SK-N-SH (cell line): Measurements from ENCODE around the gene COL20A1. TPM values are rescaled to one million over a fixed set of nuclear protein-coding genes. Genes with fewer than 3 reads are reported as not detected.

Source experiments
- CTCF ChIA-PET: fragments of 300-600, 350-600 bp; formaldehyde crosslinking; extraction: SDS; loops from one replicate; lab custom pipeline; 2021; lab: Yijun Ruan, JAX
- POLR2A ChIA-PET: fragments of 350-600 bp; sonication (Branson Sonifier 250); formaldehyde crosslinking; extraction: SDS; loops from one replicate; lab custom pipeline; 2020; ENCODE audit warnings: antibody characterized with exemption, inconsistent platforms; lab: Yijun Ruan, JAX
- DNase-seq: peaks from one replicate; pipeline ENCODE4 v3.0.0; 2012
- H2AFZ ChIP-seq: fragments of 200-600 bp; sonication (generic); 2 replicates; pipeline ENCODE4 v1.8.1; 2016; ENCODE audit warnings: antibody characterized with exemption, mild to moderate bottlenecking, low read depth
- H3F3A ChIP-seq: fragments of 200-600 bp; sonication (generic); replicated peaks from 2 replicates; pipeline ENCODE3; 2016; ENCODE audit warnings: antibody characterized with exemption, mild to moderate bottlenecking; ENCODE audit not compliant: insufficient read depth
- H3K27ac ChIP-seq, 2 experiments: fragments of 200-500 bp in 1 of 2; fragments of 200-600 bp in 1 of 2; sonication (Bioruptor generic) in 1 of 2; sonication (generic), shearing (Covaris generic) in 1 of 2; 2 replicates each; pipeline versions ENCODE4 v1.5.1 to v1.6.1; 2014 to 2016; ENCODE audit warnings: low read depth in 2 of 2, inconsistent platforms in 1 of 2, low read length in 1 of 2, mild to moderate bottlenecking in 1 of 2, mixed read lengths in 1 of 2
- H3K27me3 ChIP-seq: fragments of 200-600 bp; sonication (generic), shearing (Covaris generic); 2 replicates; pipeline ENCODE4 v1.6.1; 2016; ENCODE audit warnings: mixed run types; ENCODE audit not compliant: insufficient read depth
- H3K36me3 ChIP-seq, 2 experiments: fragments of 200-500 bp in 1 of 2; fragments of 200-600 bp in 1 of 2; sonication (Bioruptor generic) in 1 of 2; sonication (generic) in 1 of 2; replicated peaks in 1 of 2; 2 replicates each; pipeline versions ENCODE3 to v1.5.1; 2014 to 2016; ENCODE audit warnings: low read length in 1 of 2, mild to moderate bottlenecking in 1 of 2; ENCODE audit not compliant: insufficient read depth in 2 of 2, control insufficient read depth in 1 of 2
- H3K4me1 ChIP-seq, 2 experiments: fragments of 200-500 bp in 1 of 2; fragments of 200-600 bp in 1 of 2; sonication (Bioruptor generic) in 1 of 2; sonication (generic), shearing (Covaris generic) in 1 of 2; 2 replicates each; pipeline versions ENCODE4 v1.5.1 to v1.6.1; 2014 to 2016; ENCODE audit warnings: low read depth in 1 of 2, low read length in 1 of 2, mixed run types in 1 of 2; ENCODE audit not compliant: insufficient read depth in 2 of 2, control insufficient read depth in 1 of 2
- H3K4me2 ChIP-seq: fragments of 200-600 bp; sonication (generic), shearing (Covaris generic); 2 replicates; pipeline ENCODE4 v1.6.1; 2017; ENCODE audit warnings: mixed run types
- H3K4me3 ChIP-seq, 2 experiments: fragments of 200-500 bp in 1 of 2; fragments of 200-600 bp in 1 of 2; sonication (Bioruptor generic) in 1 of 2; sonication (generic), shearing (Covaris generic) in 1 of 2; 2 replicates each; pipeline versions ENCODE4 v1.5.1 to v1.8.1; 2014 to 2016; ENCODE audit warnings: low read depth in 2 of 2, inconsistent platforms in 1 of 2, low read length in 1 of 2, mild to moderate bottlenecking in 1 of 2, mixed read lengths in 1 of 2, moderate library complexity in 1 of 2
- H3K79me2 ChIP-seq: fragments of 200-600 bp; sonication (generic); 2 replicates; pipeline ENCODE4 v1.8.1; 2017; ENCODE audit warnings: mild to moderate bottlenecking; ENCODE audit not compliant: insufficient read depth
- H3K9ac ChIP-seq: fragments of 200-600 bp; sonication (generic); 2 replicates; pipeline ENCODE4 v1.6.1; 2017; ENCODE audit warnings: mixed run types
- H3K9me2 ChIP-seq: fragments of 200-600 bp; sonication (generic); 2 replicates; pipeline ENCODE4 v1.6.1; 2017; ENCODE audit warnings: mixed run types
- H3K9me3 ChIP-seq: fragments of 200-600 bp; sonication (generic); 2 replicates; pipeline ENCODE4 v1.6.1; 2017; ENCODE audit warnings: mixed run types, mild to moderate bottlenecking, moderate library complexity
- H4K20me1 ChIP-seq: fragments of 200-600 bp; sonication (generic); 2 replicates; pipeline ENCODE4 v1.6.1; 2017; ENCODE audit warnings: mild to moderate bottlenecking, mixed run types; ENCODE audit not compliant: insufficient read depth
- CHD2 ChIP-seq: fragments of 150-350 bp; IDR thresholded peaks from 2 replicates; pipeline ENCODE4 v1.6.1; 2018; ENCODE audit warnings: low read length; ENCODE audit not compliant: partially characterized antibody
- ELF1 ChIP-seq: IDR thresholded peaks from 2 replicates; pipeline ENCODE4 v1.4.0; 2012
- EZH2phosphoT487 ChIP-seq: fragments of 200-600 bp; sonication (generic); IDR thresholded peaks from 2 replicates; pipeline ENCODE4 v1.6.1; 2017; ENCODE audit warnings: low read depth, mixed run types, mild to moderate bottlenecking, antibody characterized with exemption, moderate library complexity, borderline replicate concordance
- FOSL2 ChIP-seq: IDR thresholded peaks from 2 replicates; pipeline ENCODE4 v1.4.0; 2012; ENCODE audit warnings: low read depth, mild to moderate bottlenecking, moderate library complexity, borderline replicate concordance
- FOXM1 ChIP-seq: IDR thresholded peaks from 2 replicates; pipeline ENCODE4 v1.4.0; 2012; ENCODE audit warnings: low read depth, mild to moderate bottlenecking
- GABPA ChIP-seq: IDR thresholded peaks from 2 replicates; pipeline ENCODE4 v1.4.0; 2012; ENCODE audit warnings: low read depth, mild to moderate bottlenecking
- GATA2 ChIP-seq: sonication (generic); formaldehyde crosslinking; IDR thresholded peaks from 2 replicates; pipeline ENCODE4 v1.5.0; 2020; ENCODE audit warnings: mild to moderate bottlenecking, missing genetic modification reagents
- IRF3 ChIP-seq: fragments of 150-350 bp; IDR thresholded peaks from 2 replicates; pipeline ENCODE4 v1.6.1; 2016; ENCODE audit warnings: mild to moderate bottlenecking, low read depth, low read length
- JUND ChIP-seq: IDR thresholded peaks from 2 replicates; pipeline ENCODE4 v1.4.0; 2012
- MEF2A ChIP-seq: IDR thresholded peaks from 2 replicates; pipeline ENCODE4 v1.4.0; 2012; ENCODE audit warnings: low read depth, borderline replicate concordance
- NFIC ChIP-seq: IDR thresholded peaks from 2 replicates; pipeline ENCODE4 v1.4.0; 2012; ENCODE audit warnings: borderline replicate concordance
- POLR2AphosphoS5 ChIP-seq: IDR thresholded peaks from 2 replicates; pipeline ENCODE4 v1.6.1; 2012; ENCODE audit warnings: low read depth, low read length
- RCOR1 ChIP-seq: fragments of 150-350 bp; IDR thresholded peaks from 2 replicates; pipeline ENCODE4 v1.6.1; 2017; ENCODE audit warnings: antibody characterized with exemption, low read length
- RFX5 ChIP-seq: IDR thresholded peaks from 2 replicates; pipeline ENCODE4 v1.6.1; 2012; ENCODE audit warnings: mild to moderate bottlenecking, improper control_type of control experiment, low read length
- TEAD4 ChIP-seq: IDR thresholded peaks from 2 replicates; pipeline ENCODE4 v1.4.0; 2012; ENCODE audit warnings: mild to moderate bottlenecking, borderline replicate concordance; ENCODE audit not compliant: insufficient read depth
- USF1 ChIP-seq: IDR thresholded peaks from 2 replicates; pipeline ENCODE4 v1.4.0; 2012; ENCODE audit warnings: low read depth, borderline replicate concordance
- USF2 ChIP-seq: fragments of 150-350 bp; IDR thresholded peaks from 2 replicates; pipeline ENCODE4 v1.6.1; 2017; ENCODE audit warnings: antibody characterized with exemption, low read length, low read depth, borderline replicate concordance
- ZBTB33 ChIP-seq: IDR thresholded peaks from 2 replicates; pipeline ENCODE4 v1.4.0; 2012; ENCODE audit warnings: low read depth, borderline replicate concordance
- WGBS: methylation state at CpG from one replicate; pipeline ENCODE4 v1.1.6; 2017; ENCODE audit warnings: low lambda C conversion rate; 5-methylcytosine and 5-hydroxymethylcytosine counted together
- polyA plus RNA-seq, 3 experiments: library from polyadenylated mRNA; depleted of rRNA; stranded (reverse); fragments of >200 nt; gene quantifications; 2 replicates each; pipeline ENCODE4 v1.2.3, GENCODE V29; 2012

Gene COL20A1
- polyA plus RNA-seq, 1 of the 3 experiments (the other 2 are of a cell fraction) = not detected

GRCh38 chr20:63314566-63315239, 21.7 kb downstream of the COL20A1 start:
- Histone ChIP-seq H3K9me2 (no peaks in the 10 kb centered on the region), H3K27ac (no peak overlapping the region), H3K4me2 (no peak overlapping the region), H4K20me1 (no peaks in the 10 kb centered on the region), H2AFZ (no peak overlapping the region), H3F3A (no peaks in the 10 kb centered on the region), H3K4me1 (peaks cover 0 to 1% of the 10 kb centered on the region in 2 experiments; a peak in 1 of 4 replicates), H3K36me3 (no peaks in the 10 kb centered on the region), H3K4me3 (no peak overlapping the region), H3K79me2 (no peaks in the 10 kb centered on the region), H3K9me3 (no peaks in the 10 kb centered on the region), H3K9ac (no peak overlapping the region), H3K27me3 (no peaks in the 10 kb centered on the region)
- no peak for TF ChIP-seq USF1
- no peak for TF ChIP-seq IRF3
- no peak for TF ChIP-seq NFIC
- no peak for TF ChIP-seq JUND
- DNase-seq = no peak
- WGBS = 51% methylated on average over 14 of the region's 21 CpGs
- POLR2A ChIA-PET = no interaction called here
- CTCF ChIA-PET = interaction anchor here (5.8 to 10.4 kb wide), 2 partner anchors 67 kb away, joined by 53 to 460 read pairs; no protein-coding TSS in a partner anchor

- DNase-seq = no peak
- Histone ChIP-seq H3K4me2 (no peak overlapping the region), H3K9me3 (no peaks in the 10 kb centered on the region), H3K9ac (no peak overlapping the region), H3K36me3 (no peaks in the 10 kb centered on the region), H3K9me2 (no peaks in the 10 kb centered on the region), H3K79me2 (no peaks in the 10 kb centered on the region), H2AFZ (no peak overlapping the region), H3K27me3 (no peaks in the 10 kb centered on the region), H3K4me3 (no peak overlapping the region), H3K4me1 (no peaks in the 10 kb centered on the region), H3K27ac (no peak overlapping the region), H3F3A (no peaks in the 10 kb centered on the region), H4K20me1 (no peaks in the 10 kb centered on the region)
- POLR2A ChIA-PET = no interaction called here
- CTCF ChIA-PET = interaction anchor here (5.8 kb wide), 1 partner anchor 67 kb away, joined by 53 read pairs; no protein-coding TSS in a partner anchor
- WGBS = 64% methylated on average over 9 of the region's 15 CpGs
- TF ChIP-seq RFX5 (no peak), POLR2AphosphoS5 (no peak), FOXM1 (no peak), ELF1 (no peak), USF1 (no peak), EZH2phosphoT487 (no peak), CHD2 (no peak), JUND (no peak), FOSL2 (no peak), USF2 (no peak), GATA2 (CRISPR knock-in tag) (no peak), TEAD4 (no peak), ZBTB33 (no peak), GABPA (no peak), RCOR1 (no peak), MEF2A (no peak)
Measured at GRCh38 chr20:63315240-63315689, 22.3 kb downstream of the COL20A1 start.
